Measurements from ENCODE around the gene FMNL2. TPM values are rescaled to one million over a fixed set of nuclear protein-coding genes. Genes with fewer than 3 reads are reported as not detected.

Gene FMNL2
- total RNA-seq, 1 donor from 2014 or later, result 5.5 TPM

GRCh38 chr2:152376385-152376784, 41.4 kb downstream of the FMNL2 start:
- Histone ChIP-seq H3K4me3 (no peak overlapping the region), H3K27me3 (ENCODE audit: low read depth) (no peaks in the 10 kb centered on the region), H3K36me3 (no peaks in the 10 kb centered on the region), H3K27ac (replicated peaks) (no peak overlapping the region), H3K4me1 (peaks cover 14% of the 10 kb centered on the region), H3K9me3 (replicated peaks) (no peaks in the 10 kb centered on the region)
- DNase-seq, result no peak
- no peak for TF ChIP-seq CTCF (IDR thresholded peaks at IDR 0.05; ENCODE audit: borderline replicate concordance)
- intact Hi-C loops (cut with micrococcal nuclease), result no loop called here

- Histone ChIP-seq H3K27me3 (ENCODE audit: low read depth) (no peaks in the 10 kb centered on the region), H3K4me3 (no peak overlapping the region), H3K9me3 (replicated peaks) (no peaks in the 10 kb centered on the region), H3K36me3 (no peaks in the 10 kb centered on the region), H3K27ac (replicated peaks) (no peak overlapping the region), H3K4me1 (peaks cover 17% of the 10 kb centered on the region)
- TF ChIP-seq CTCF (IDR thresholded peaks at IDR 0.05; ENCODE audit: borderline replicate concordance), result no peak
- no peak for DNase-seq
- intact Hi-C loops (cut with micrococcal nuclease), result no loop called here
These were observed 42.0 kb downstream of the FMNL2 start for GRCh38 chr2:152376968-152377367.

- H3K27me3 ChIP-seq (ENCODE audit: low read depth), result no peaks in the 10 kb centered on the region
- TF ChIP-seq CTCF (IDR thresholded peaks at IDR 0.05; ENCODE audit: borderline replicate concordance), result no peak
- H3K27ac ChIP-seq (replicated peaks), result no peak overlapping the region
- no peaks in the 10 kb centered on the region for H3K9me3 ChIP-seq (replicated peaks)
- no peak overlapping the region for H3K4me3 ChIP-seq
- no peaks in the 10 kb centered on the region for H3K36me3 ChIP-seq
- no peak for DNase-seq
- H3K4me1 ChIP-seq, result peaks cover 12% of the 10 kb centered on the region
- intact Hi-C loops (cut with micrococcal nuclease), result no loop called here
These were observed 44.1 kb downstream of the FMNL2 start for GRCh38 chr2:152379089-152379488.

GRCh38 chr2:152380261-152381055, 45.5 kb downstream of the FMNL2 start:
- no peak for DNase-seq
- no peak for TF ChIP-seq CTCF (IDR thresholded peaks at IDR 0.05; ENCODE audit: borderline replicate concordance)
- intact Hi-C loops (cut with micrococcal nuclease), result no loop called here
- Histone ChIP-seq H3K36me3 (no peaks in the 10 kb centered on the region), H3K27ac (replicated peaks) (no peak overlapping the region), H3K4me3 (no peak overlapping the region), H3K27me3 (ENCODE audit: low read depth) (no peaks in the 10 kb centered on the region), H3K4me1 (peaks cover 12% of the 10 kb centered on the region), H3K9me3 (replicated peaks) (no peaks in the 10 kb centered on the region)

- no peak overlapping the region for H3K27ac ChIP-seq (replicated peaks)
- no peak for DNase-seq
- H3K4me1 ChIP-seq, result peaks cover 12% of the 10 kb centered on the region
- no peak overlapping the region for H3K4me3 ChIP-seq
- H3K36me3 ChIP-seq, result no peaks in the 10 kb centered on the region
- H3K9me3 ChIP-seq (replicated peaks), result no peaks in the 10 kb centered on the region
- no peaks in the 10 kb centered on the region for H3K27me3 ChIP-seq (ENCODE audit: low read depth)
- intact Hi-C loops (cut with micrococcal nuclease), result no loop called here
- no peak for TF ChIP-seq CTCF (IDR thresholded peaks at IDR 0.05; ENCODE audit: borderline replicate concordance)
These were observed 48.7 kb downstream of the FMNL2 start for GRCh38 chr2:152383702-152384101.
